ENCODE measurements around the gene COL1A1. TPM values are rescaled to one million over a fixed set of nuclear protein-coding genes. Genes with fewer than 3 reads are reported as not detected.

Gene COL1A1
- total RNA-seq, 1 donor from 2014 or later = 1.1 TPM

DNA sequence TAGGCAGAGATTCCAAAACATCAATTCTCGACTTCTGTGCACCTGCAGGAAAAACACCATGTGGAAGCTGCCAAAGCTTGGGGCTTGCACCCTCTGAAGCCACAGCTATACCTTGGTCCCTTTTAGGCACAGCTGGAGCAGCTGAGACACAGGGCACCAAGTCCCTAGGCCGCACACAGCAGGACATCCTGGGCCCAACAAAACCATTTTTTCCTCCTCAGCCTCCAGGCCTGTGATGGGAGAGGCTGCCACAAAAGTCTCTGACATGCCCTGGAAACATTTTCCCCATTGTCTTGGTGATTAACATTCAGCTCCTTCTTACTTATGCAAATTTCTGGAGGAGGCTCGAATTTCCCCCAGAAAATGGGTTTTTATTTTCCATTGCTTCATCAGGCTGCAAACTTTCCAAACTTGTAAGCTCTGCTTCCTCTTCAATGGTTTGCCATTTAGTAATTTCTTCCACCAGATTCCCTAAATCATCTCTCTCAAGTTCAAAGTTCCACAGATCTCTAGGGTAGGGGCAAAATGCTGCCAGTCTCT lies 24.3 kb upstream of the COL1A1 start:
- no peak for DNase-seq (ENCODE audit: low spot score)
- no peaks in the 10 kb centered on the region for H3K27me3 ChIP-seq
- H3K79me2 ChIP-seq (ENCODE audit: low read depth) = no peaks in the 10 kb centered on the region
- H3K9me3 Mint-ChIP-seq = peaks cover 31% of the 10 kb centered on the region
- no peak overlapping the region for H3K27ac ChIP-seq
- H3K36me3 Mint-ChIP-seq = no peaks in the 10 kb centered on the region
- TF ChIP-seq, protein P1, sequence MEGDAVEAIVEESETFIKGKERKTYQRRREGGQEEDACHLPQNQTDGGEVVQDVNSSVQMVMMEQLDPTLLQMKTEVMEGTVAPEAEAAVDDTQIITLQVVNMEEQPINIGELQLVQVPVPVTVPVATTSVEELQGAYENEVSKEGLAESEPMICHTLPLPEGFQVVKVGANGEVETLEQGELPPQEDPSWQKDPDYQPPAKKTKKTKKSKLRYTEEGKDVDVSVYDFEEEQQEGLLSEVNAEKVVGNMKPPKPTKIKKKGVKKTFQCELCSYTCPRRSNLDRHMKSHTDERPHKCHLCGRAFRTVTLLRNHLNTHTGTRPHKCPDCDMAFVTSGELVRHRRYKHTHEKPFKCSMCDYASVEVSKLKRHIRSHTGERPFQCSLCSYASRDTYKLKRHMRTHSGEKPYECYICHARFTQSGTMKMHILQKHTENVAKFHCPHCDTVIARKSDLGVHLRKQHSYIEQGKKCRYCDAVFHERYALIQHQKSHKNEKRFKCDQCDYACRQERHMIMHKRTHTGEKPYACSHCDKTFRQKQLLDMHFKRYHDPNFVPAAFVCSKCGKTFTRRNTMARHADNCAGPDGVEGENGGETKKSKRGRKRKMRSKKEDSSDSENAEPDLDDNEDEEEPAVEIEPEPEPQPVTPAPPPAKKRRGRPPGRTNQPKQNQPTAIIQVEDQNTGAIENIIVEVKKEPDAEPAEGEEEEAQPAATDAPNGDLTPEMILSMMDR (IDR thresholded peaks at IDR 0.05) = no peak
- TF ChIP-seq EZH2phosphoT487 (IDR thresholded peaks at IDR 0.05) (no peak), EZH2 (IDR thresholded peaks at IDR 0.05) (no peak)
- H3K27me3 Mint-ChIP-seq (ENCODE audit: insufficient read depth, low read depth) = peaks cover 5% of the 10 kb centered on the region
- no peak overlapping the region for H3K4me3 Mint-ChIP-seq
- H3K27ac Mint-ChIP-seq = no peak overlapping the region
- H3K9me3 ChIP-seq (ENCODE audit: low read depth) = peaks cover 5% of the 10 kb centered on the region
- H3K4me1 ChIP-seq = peaks cover 3% of the 10 kb centered on the region
- no peak overlapping the region for H3K9ac ChIP-seq
- H3K36me3 ChIP-seq = no peaks in the 10 kb centered on the region
- H2AFZ ChIP-seq (replicated peaks) = no peak overlapping the region
- no peak overlapping the region for H3K4me3 ChIP-seq
- H3F3A ChIP-seq (ENCODE audit: low read depth) = no peaks in the 10 kb centered on the region
- no peak overlapping the region for H3K4me2 ChIP-seq
- peaks cover 11% of the 10 kb centered on the region for H3K4me1 Mint-ChIP-seq
- no peaks in the 10 kb centered on the region for H4K20me1 ChIP-seq (ENCODE audit: low read depth)

DNA sequence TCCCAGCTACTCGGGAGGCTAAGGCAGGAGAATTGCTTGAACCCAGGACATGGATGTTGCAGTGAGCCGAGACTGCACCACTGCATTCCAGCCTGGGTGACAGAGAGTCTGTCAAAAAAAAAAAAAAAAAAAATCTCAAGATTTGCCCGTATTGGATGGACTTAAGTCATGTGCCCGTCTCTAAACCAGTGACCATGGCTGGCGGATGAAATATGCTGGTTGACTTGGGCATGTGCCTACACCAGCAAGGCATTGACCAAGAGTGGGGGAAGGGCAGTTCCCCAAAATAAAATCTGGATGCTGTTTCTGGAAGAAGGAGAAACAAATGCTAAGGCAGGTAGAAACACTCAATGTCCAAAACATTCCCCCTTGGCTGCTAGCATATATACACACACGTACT lies 21.5 kb upstream of the COL1A1 start:
- H3K27me3 Mint-ChIP-seq (ENCODE audit: insufficient read depth, low read depth) = peaks cover 3% of the 10 kb centered on the region
- Histone ChIP-seq H3K4me1 (peaks cover 24% of the 10 kb centered on the region), H4K20me1 (ENCODE audit: low read depth) (no peaks in the 10 kb centered on the region), H3K27me3 (no peaks in the 10 kb centered on the region), H3K79me2 (ENCODE audit: low read depth) (no peaks in the 10 kb centered on the region), H3K9ac (no peak overlapping the region), H3K4me3 (no peak overlapping the region), H3K4me2 (no peak overlapping the region), H2AFZ (replicated peaks) (no peak overlapping the region), H3K27ac (no peak overlapping the region), H3F3A (ENCODE audit: low read depth) (peaks cover 20% of the 10 kb centered on the region), H3K36me3 (no peaks in the 10 kb centered on the region), H3K9me3 (ENCODE audit: low read depth) (peaks cover 5% of the 10 kb centered on the region)
- H3K27ac Mint-ChIP-seq = peak overlapping the region; percentile 69
- no peaks in the 10 kb centered on the region for H3K36me3 Mint-ChIP-seq
- no peak overlapping the region for H3K4me3 Mint-ChIP-seq
- peaks cover 27% of the 10 kb centered on the region for H3K9me3 Mint-ChIP-seq
- peaks cover 39% of the 10 kb centered on the region for H3K4me1 Mint-ChIP-seq
- TF ChIP-seq, protein P1 (IDR thresholded peaks at IDR 0.05) = no peak
- no peak for TF ChIP-seq EZH2 (IDR thresholded peaks at IDR 0.05)
- no peak for TF ChIP-seq EZH2phosphoT487 (IDR thresholded peaks at IDR 0.05)
- no peak for DNase-seq (ENCODE audit: low spot score)

DNA sequence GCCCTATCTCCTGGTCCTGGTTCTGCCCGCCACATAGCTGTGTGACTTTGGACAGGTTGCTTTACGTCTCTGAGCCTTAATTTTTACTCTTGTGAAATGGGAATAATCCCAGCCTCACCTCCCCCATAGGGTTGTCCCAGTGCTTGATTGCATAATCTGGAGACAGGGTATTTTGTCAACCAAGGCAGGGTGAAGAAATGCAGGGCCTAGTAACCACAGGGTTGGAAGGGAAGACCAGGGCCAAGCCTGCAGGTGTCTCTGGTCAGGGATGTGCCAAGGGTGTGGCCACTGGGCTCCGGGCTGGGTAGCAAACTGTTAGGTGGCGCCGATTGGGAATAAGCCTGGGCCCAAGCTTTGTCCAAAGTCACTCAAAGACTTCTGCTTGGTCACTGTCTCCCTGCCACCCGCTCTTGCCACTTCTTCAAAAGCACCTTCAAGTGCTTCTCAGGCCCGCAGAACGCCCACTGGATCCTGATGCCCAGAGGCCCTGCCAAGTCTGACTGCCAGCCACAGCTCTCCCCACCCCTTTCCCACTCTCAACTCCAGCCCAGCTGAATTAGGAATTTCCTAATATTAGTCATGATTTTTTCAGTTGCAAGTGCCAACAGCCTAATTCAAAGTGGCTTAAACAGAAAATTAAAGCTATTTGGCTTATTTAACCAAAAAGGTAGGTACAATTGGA lies 20.6 kb upstream of the COL1A1 start:
- TF ChIP-seq EZH2phosphoT487 (IDR thresholded peaks at IDR 0.05) (no peak), EZH2 (IDR thresholded peaks at IDR 0.05) (no peak)
- TF ChIP-seq, protein P1 (IDR thresholded peaks at IDR 0.05) = no peak
- H3K27me3 ChIP-seq = no peaks in the 10 kb centered on the region
- no peak overlapping the region for H3K27ac ChIP-seq
- no peak overlapping the region for H3K4me2 ChIP-seq
- no peaks in the 10 kb centered on the region for H3K79me2 ChIP-seq (ENCODE audit: low read depth)
- no peak overlapping the region for H3K4me3 ChIP-seq
- H3K36me3 ChIP-seq = no peaks in the 10 kb centered on the region
- H3K4me1 ChIP-seq = peaks cover 24% of the 10 kb centered on the region
- H2AFZ ChIP-seq (replicated peaks) = peak overlapping the region; percentile 45
- peaks cover 20% of the 10 kb centered on the region for H3F3A ChIP-seq (ENCODE audit: low read depth)
- H3K4me3 Mint-ChIP-seq = no peak overlapping the region
- peaks cover 47% of the 10 kb centered on the region for H3K4me1 Mint-ChIP-seq
- no peaks in the 10 kb centered on the region for H4K20me1 ChIP-seq (ENCODE audit: low read depth)
- no peak overlapping the region for H3K9ac ChIP-seq
- no peaks in the 10 kb centered on the region for H3K36me3 Mint-ChIP-seq
- no peak overlapping the region for H3K27ac Mint-ChIP-seq
- H3K9me3 ChIP-seq (ENCODE audit: low read depth) = peaks cover 5% of the 10 kb centered on the region
- no peak for DNase-seq (ENCODE audit: low spot score)
- peaks cover under 1% of the 10 kb centered on the region for H3K27me3 Mint-ChIP-seq (ENCODE audit: insufficient read depth, low read depth)
- peaks cover 21% of the 10 kb centered on the region for H3K9me3 Mint-ChIP-seq

Data from neural progenitor cell (in vitro differentiated cells).